HepG2 (cell line): ENCODE data around the gene SS18L1. TPM values are rescaled to one million over a fixed set of nuclear protein-coding genes. Genes with fewer than 3 reads are reported as not detected.

Experiments used
- ASH2L ChIP-seq: fragments of 300-600, 200-600 bp; sonication (generic); IDR thresholded peaks from 2 replicates; pipeline ENCODE4 v1.7.0; 2017; ENCODE audit warnings: low read depth, mild to moderate bottlenecking, moderate library complexity, mixed read lengths, low read length; ENCODE audit not compliant: insufficient read length
- FOSL1 ChIP-seq: sonication (generic); formaldehyde crosslinking; IDR thresholded peaks from 2 replicates; pipeline ENCODE4 v1.9.0; 2021; ENCODE audit warnings: missing genetic modification reagents, borderline replicate concordance
- HNRNPH1 ChIP-seq: fragments of 200-400 bp; formaldehyde crosslinking; optimal IDR thresholded peaks from 2 replicates; pipeline ENCODE3; 2017; ENCODE audit warnings: mild to moderate bottlenecking, low read depth, low read length
- KLF11 ChIP-seq: IDR thresholded peaks from 2 replicates; pipeline ENCODE4 v1.6.1; 2016; ENCODE audit warnings: missing compliant biosample characterization
- KLF12 ChIP-seq: sonication (generic); formaldehyde crosslinking; IDR thresholded peaks from 2 replicates; pipeline ENCODE4 v1.4.0; 2020; ENCODE audit warnings: missing genetic modification reagents, borderline replicate concordance
- KMT2A ChIP-seq: sonication (generic); formaldehyde crosslinking; IDR thresholded peaks from 2 replicates; pipeline ENCODE4 v1.4.0; 2020; ENCODE audit warnings: missing genetic modification reagents
- LCORL ChIP-seq, 2 experiments: fragments of 450-650 bp in 1 of 2; sonication (generic) in 1 of 2; formaldehyde crosslinking in 1 of 2; IDR thresholded peaks; 2 replicates each; pipeline versions ENCODE4 v1.5.0 to v1.6.1; 2017 to 2020; ENCODE audit warnings: antibody characterized with exemption in 1 of 2, missing genetic modification reagents in 1 of 2
- MIER3 ChIP-seq: IDR thresholded peaks from 2 replicates; pipeline ENCODE4 v1.6.1; 2016; ENCODE audit warnings: missing compliant biosample characterization, borderline replicate concordance
- NR1H2 ChIP-seq: sonication (generic); formaldehyde crosslinking; IDR thresholded peaks from 2 replicates; pipeline ENCODE4 v1.8.1; 2022; ENCODE audit warnings: low read depth, missing genetic modification reagents, borderline replicate concordance
- PAX8 ChIP-seq: sonication (generic); formaldehyde crosslinking; IDR thresholded peaks from 2 replicates; pipeline ENCODE4 v1.8.0; 2022; ENCODE audit warnings: mild to moderate bottlenecking, missing genetic modification reagents, borderline replicate concordance
- RFX5 ChIP-seq: IDR thresholded peaks from 2 replicates; pipeline ENCODE4 v1.6.1; 2011; ENCODE audit warnings: low read depth, low read length, improper control_type of control experiment
- ZNF205 ChIP-seq: IDR thresholded peaks from 2 replicates; pipeline ENCODE4 v1.6.1; 2018; ENCODE audit warnings: missing biosample characterization, missing genetic modification reagents
- ZNF343 ChIP-seq: sonication (generic); formaldehyde crosslinking; IDR thresholded peaks from 2 replicates; pipeline ENCODE4 v1.4.0; 2020; ENCODE audit warnings: mild to moderate bottlenecking, missing genetic modification reagents
- ZNF780A ChIP-seq: sonication (generic); formaldehyde crosslinking; IDR thresholded peaks from 2 replicates; pipeline ENCODE4 v1.8.0; 2022; ENCODE audit warnings: mild to moderate bottlenecking, missing genetic modification reagents, moderate library complexity
- polyA plus RNA-seq, 8 experiments: library from polyadenylated mRNA; depleted of rRNA in 3 of 8; stranded (reverse) in 7 of 8; unstranded in 1 of 8; fragments of >200 nt; fragmentation: Illumina TruSeq in 4 of 8; extraction: Trizol in 4 of 8; gene quantifications; 2 replicates each; pipeline versions ENCODE4 v1.2.1 to v1.2.3, GENCODE V29; 2011 to 2016; ENCODE audit warnings: low read depth in 4 of 8, missing spikeins in 1 of 8, mixed read lengths in 1 of 8; ENCODE audit not compliant: insufficient read depth in 1 of 8
- total RNA-seq, 5 experiments: library from RNA; depleted of rRNA; stranded (reverse); fragments of >200 nt; fragmentation: Illumina TruSeq; extraction: Trizol; gene quantifications; 2 replicates each; pipeline ENCODE4 v1.2.3, GENCODE V29; 2016; ENCODE audit warnings: low read depth in 1 of 5
- TF ChIP-seq, protein P1 (sequence below): sonication (generic); formaldehyde crosslinking; IDR thresholded peaks from 2 replicates; pipeline ENCODE4 v1.4.0; 2020; ENCODE audit warnings: missing genetic modification reagents
- TF ChIP-seq, protein P2 (sequence below), 2 experiments: sonication (generic) in 1 of 2; formaldehyde crosslinking in 1 of 2; IDR thresholded peaks; 2 replicates each; pipeline versions ENCODE4 v1.6.1 to v1.9.0; 2014 to 2022; ENCODE audit warnings: antibody characterized with exemption in 1 of 2, borderline replicate concordance in 1 of 2, inconsistent platforms in 1 of 2, low read depth in 1 of 2, missing genetic modification reagents in 1 of 2
- TF ChIP-seq, protein P3 (sequence below): sonication (generic); formaldehyde crosslinking; IDR thresholded peaks from 2 replicates; pipeline ENCODE4 v1.8.0; 2023; ENCODE audit warnings: mild to moderate bottlenecking, missing genetic modification reagents
- TF ChIP-seq, protein P4 (sequence below): sonication (generic); formaldehyde crosslinking; IDR thresholded peaks from 2 replicates; pipeline ENCODE4 v1.4.0; 2020; ENCODE audit warnings: mild to moderate bottlenecking, low read depth, missing genetic modification reagents

Gene SS18L1
- total and polyA plus RNA-seq, 2 of the 13 experiments (the other 11 are each of a cell fraction or from before 2014, with no cell fraction given) = 17.8 to 27.6 TPM

GRCh38 chr20:62146019-62146755, 2.6 kb downstream of the SS18L1 start (continued):
- TF ChIP-seq PAX8 (no peak), KLF11 (peak; percentile 79; the same call in 1 of the 2 replicates), KLF12 (no peak), NR1H2 (CRISPR knock-in tag) (no peak), ZNF343 (CRISPR knock-in tag) (peak; percentile 72; the same call in 1 of the 2 replicates), ASH2L (peak; percentile 61), ZNF780A (CRISPR knock-in tag) (no peak), HNRNPH1 (no peak), FOSL1 (CRISPR knock-in tag) (no peak), LCORL (IDR thresholded peaks at IDR 0.05) (no peak), LCORL (CRISPR knock-in tag; IDR thresholded peaks at IDR 0.05) (peak; percentile 80), MIER3 (CRISPR knock-in tag) (peak; percentile 48; the same call in 1 of the 2 replicates), ZNF205 (no peak), KMT2A (CRISPR knock-in tag) (peak; percentile 47; the same call in 1 of the 2 replicates), RFX5 (peak; percentile 60; the same call in 1 of the 2 replicates)
- TF ChIP-seq, protein P1, sequence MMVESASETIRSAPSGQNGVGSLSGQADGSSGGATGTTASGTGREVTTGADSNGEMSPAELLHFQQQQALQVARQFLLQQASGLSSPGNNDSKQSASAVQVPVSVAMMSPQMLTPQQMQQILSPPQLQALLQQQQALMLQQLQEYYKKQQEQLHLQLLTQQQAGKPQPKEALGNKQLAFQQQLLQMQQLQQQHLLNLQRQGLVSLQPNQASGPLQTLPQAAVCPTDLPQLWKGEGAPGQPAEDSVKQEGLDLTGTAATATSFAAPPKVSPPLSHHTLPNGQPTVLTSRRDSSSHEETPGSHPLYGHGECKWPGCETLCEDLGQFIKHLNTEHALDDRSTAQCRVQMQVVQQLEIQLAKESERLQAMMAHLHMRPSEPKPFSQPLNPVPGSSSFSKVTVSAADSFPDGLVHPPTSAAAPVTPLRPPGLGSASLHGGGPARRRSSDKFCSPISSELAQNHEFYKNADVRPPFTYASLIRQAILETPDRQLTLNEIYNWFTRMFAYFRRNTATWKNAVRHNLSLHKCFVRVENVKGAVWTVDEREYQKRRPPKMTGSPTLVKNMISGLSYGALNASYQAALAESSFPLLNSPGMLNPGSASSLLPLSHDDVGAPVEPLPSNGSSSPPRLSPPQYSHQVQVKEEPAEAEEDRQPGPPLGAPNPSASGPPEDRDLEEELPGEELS (CRISPR knock-in tag) = peak; percentile 65
- TF ChIP-seq, protein P2, sequence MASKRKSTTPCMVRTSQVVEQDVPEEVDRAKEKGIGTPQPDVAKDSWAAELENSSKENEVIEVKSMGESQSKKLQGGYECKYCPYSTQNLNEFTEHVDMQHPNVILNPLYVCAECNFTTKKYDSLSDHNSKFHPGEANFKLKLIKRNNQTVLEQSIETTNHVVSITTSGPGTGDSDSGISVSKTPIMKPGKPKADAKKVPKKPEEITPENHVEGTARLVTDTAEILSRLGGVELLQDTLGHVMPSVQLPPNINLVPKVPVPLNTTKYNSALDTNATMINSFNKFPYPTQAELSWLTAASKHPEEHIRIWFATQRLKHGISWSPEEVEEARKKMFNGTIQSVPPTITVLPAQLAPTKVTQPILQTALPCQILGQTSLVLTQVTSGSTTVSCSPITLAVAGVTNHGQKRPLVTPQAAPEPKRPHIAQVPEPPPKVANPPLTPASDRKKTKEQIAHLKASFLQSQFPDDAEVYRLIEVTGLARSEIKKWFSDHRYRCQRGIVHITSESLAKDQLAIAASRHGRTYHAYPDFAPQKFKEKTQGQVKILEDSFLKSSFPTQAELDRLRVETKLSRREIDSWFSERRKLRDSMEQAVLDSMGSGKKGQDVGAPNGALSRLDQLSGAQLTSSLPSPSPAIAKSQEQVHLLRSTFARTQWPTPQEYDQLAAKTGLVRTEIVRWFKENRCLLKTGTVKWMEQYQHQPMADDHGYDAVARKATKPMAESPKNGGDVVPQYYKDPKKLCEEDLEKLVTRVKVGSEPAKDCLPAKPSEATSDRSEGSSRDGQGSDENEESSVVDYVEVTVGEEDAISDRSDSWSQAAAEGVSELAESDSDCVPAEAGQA (IDR thresholded peaks at IDR 0.05; ENCODE audit: low read depth) = peak; percentile 39; the same call in 1 of the 2 replicates
- TF ChIP-seq, protein P2 (CRISPR knock-in tag; IDR thresholded peaks at IDR 0.05; ENCODE audit: borderline replicate concordance) = no peak
- TF ChIP-seq, protein P3, sequence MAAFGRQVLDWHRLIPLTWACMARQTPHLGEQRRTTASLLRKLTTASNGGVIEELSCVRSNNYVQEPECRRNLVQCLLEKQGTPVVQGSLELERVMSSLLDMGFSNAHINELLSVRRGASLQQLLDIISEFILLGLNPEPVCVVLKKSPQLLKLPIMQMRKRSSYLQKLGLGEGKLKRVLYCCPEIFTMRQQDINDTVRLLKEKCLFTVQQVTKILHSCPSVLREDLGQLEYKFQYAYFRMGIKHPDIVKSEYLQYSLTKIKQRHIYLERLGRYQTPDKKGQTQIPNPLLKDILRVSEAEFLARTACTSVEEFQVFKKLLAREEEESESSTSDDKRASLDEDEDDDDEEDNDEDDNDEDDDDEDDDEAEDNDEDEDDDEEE (CRISPR knock-in tag) = no peak; the same call in 1 of the 2 replicates
- TF ChIP-seq, protein P4, sequence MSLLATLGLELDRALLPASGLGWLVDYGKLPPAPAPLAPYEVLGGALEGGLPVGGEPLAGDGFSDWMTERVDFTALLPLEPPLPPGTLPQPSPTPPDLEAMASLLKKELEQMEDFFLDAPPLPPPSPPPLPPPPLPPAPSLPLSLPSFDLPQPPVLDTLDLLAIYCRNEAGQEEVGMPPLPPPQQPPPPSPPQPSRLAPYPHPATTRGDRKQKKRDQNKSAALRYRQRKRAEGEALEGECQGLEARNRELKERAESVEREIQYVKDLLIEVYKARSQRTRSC (CRISPR knock-in tag) = 0 out of 2 replicates have a peak, but pooled peaks have one; percentile 37
